Thymus (tissue), 11 donors: ENCODE measurements around the gene ABCG2. TPM values are rescaled to one million over a fixed set of nuclear protein-coding genes. Genes with fewer than 3 reads are reported as not detected.

Experiments
- DNase-seq, 9 donors: peaks; one replicate each; pipeline ENCODE4 v3.0.0-alpha.2; 2013; ENCODE audit warnings: low spot score in 9 of 9, low read depth in 6 of 9, missing footprints in 1 of 9
- H3K27ac ChIP-seq, 2 donors: one replicate each; pipeline ENCODE4 v1.5.1; 2013; ENCODE audit warnings: control low read depth in 1 of 2, low read depth in 1 of 2, low read length in 1 of 2, mild to moderate bottlenecking in 1 of 2, moderate library complexity in 1 of 2
- H3K27me3 ChIP-seq, 2 donors: one replicate each; pipeline ENCODE4 v1.5.1; 2013; ENCODE audit warnings: low read length in 1 of 2; ENCODE audit not compliant: control insufficient read depth in 2 of 2, insufficient read depth in 1 of 2
- H3K36me3 ChIP-seq, 2 donors: one replicate each; pipeline ENCODE4 v1.5.1; 2013; ENCODE audit warnings: low read length in 1 of 2, mild to moderate bottlenecking in 1 of 2, moderate library complexity in 1 of 2; ENCODE audit not compliant: control insufficient read depth in 2 of 2, insufficient read depth in 2 of 2
- H3K4me1 ChIP-seq, 2 donors: one replicate each; pipeline ENCODE4 v1.5.1; 2013; ENCODE audit warnings: low read length in 2 of 2; ENCODE audit not compliant: control insufficient read depth in 2 of 2, insufficient read depth in 2 of 2
- H3K4me3 ChIP-seq, 2 donors: one replicate each; pipeline ENCODE4 v1.5.1; 2013; ENCODE audit warnings: low read length in 2 of 2, control low read depth in 1 of 2, mild to moderate bottlenecking in 1 of 2
- H3K9me3 ChIP-seq, 2 donors: one replicate each; pipeline ENCODE4 v1.5.1; 2013; ENCODE audit warnings: low read length in 1 of 2, mild to moderate bottlenecking in 1 of 2; ENCODE audit not compliant: control insufficient read depth in 2 of 2, insufficient read depth in 1 of 2
- WGBS: extraction: QIAGEN DNeasy Blood & Tissue Kit; methylation state at CpG from one replicate; pipeline ENCODE4 v1.1.7; 2013; 5-methylcytosine and 5-hydroxymethylcytosine counted together
- polyA plus RNA-seq: library from polyadenylated mRNA; stranded (reverse); fragments of 200-250 nt; gene quantifications from one replicate; pipeline ENCODE4 v1.2.3, GENCODE V29; 2013
- total RNA-seq: library from RNA; stranded (reverse); fragments of 120-200 nt; gene quantifications from one replicate; pipeline ENCODE4 v1.2.4, GENCODE V29; 2013
- donor health status: healthy.

Gene ABCG2
- total and polyA plus RNA-seq, 2 donors = 0.59 to 1.4 TPM

DNA sequence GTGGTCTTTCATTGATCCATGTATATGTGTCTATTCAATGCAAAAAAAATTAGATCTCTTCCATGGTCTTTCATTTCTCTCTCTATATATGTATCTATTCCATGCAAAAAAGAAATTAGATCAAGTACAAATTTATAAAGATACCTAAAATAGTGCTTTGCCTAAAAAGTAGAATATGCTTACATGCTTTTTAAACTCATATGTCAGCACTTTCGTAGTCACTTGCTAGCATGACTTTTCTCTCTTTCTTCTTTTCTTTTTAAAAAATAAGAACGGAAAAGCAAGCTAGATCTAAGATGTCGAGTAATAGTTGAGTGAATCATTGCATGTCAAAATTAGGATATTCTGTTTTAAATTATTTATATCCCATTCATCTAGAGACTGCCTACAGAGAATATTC is 100.1 kb downstream of the ABCG2 start:
- H3K9me3 ChIP-seq = no peaks in the 10 kb centered on the region
- peaks cover 12 to 18% of the 10 kb centered on the region in 2 donors for H3K36me3 ChIP-seq
- H3K27ac ChIP-seq = no peak overlapping the region
- H3K27me3 ChIP-seq = no peaks in the 10 kb centered on the region
- H3K4me3 ChIP-seq = no peak overlapping the region
- 99% methylated on average over 3 of the region's 3 CpGs for WGBS
- H3K4me1 ChIP-seq = no peaks in the 10 kb centered on the region
- no peak for DNase-seq

DNA sequence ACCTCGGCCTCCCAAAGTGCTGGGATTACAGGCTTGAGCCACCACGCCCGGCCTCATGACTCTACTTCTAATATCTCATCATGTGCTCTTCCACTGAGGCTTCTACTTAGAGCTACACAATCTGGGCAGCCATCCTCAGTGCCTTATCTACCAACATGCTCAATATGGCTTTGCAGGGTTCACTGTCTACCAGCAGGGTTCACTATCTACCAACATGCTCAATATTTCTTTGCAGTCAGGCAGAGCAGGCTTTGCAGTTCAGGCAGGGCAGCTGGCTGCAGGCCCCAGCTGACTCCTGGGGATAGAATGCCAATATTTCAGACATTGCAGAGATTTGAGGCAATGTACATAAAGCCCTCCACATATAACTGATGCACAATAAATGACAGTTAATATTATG is 103.5 kb downstream of the ABCG2 start:
- Histone ChIP-seq H3K27me3 (no peaks in the 10 kb centered on the region), H3K4me3 (no peak overlapping the region), H3K36me3 (peaks cover 12 to 17% of the 10 kb centered on the region in 2 donors), H3K4me1 (no peaks in the 10 kb centered on the region), H3K9me3 (no peaks in the 10 kb centered on the region), H3K27ac (no peak overlapping the region)
- peak in 1 of 9 donors; percentile 13 for DNase-seq
- WGBS = 100% methylated on average over 3 of the region's 3 CpGs

- 94% methylated on average over 4 of the region's 4 CpGs for WGBS
- DNase-seq = no peak
- no peak overlapping the region for H3K4me3 ChIP-seq
- H3K9me3 ChIP-seq = no peaks in the 10 kb centered on the region
- H3K27ac ChIP-seq = no peak overlapping the region
- no peaks in the 10 kb centered on the region for H3K4me1 ChIP-seq
- H3K36me3 ChIP-seq = peaks cover 12 to 17% of the 10 kb centered on the region in 2 donors
- no peaks in the 10 kb centered on the region for H3K27me3 ChIP-seq
Observed at GRCh38 chr4:88054229-88054628, 104.2 kb downstream of the ABCG2 start.

DNA sequence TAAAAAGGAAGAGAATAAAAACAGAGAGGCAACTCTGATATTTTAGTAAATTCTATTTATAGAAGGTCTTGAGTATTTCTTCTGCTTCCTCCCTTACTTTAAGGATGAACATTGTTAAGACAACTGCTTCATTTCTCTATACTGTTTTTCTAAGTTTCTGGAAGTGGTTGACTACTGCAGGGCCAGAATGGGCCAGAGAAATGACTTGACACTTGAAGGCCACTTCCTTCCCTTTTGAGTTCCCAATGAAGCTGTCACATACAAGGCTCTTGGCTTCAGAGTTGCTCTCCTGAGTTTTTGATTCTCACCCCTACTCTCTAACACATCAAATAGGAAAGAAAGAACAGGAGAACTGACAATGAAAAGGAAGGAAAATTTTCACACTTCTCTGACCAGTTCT is 113.4 kb downstream of the ABCG2 start:
- H3K4me1 ChIP-seq = no peaks in the 10 kb centered on the region
- H3K27me3 ChIP-seq = no peaks in the 10 kb centered on the region
- peaks cover 39 to 48% of the 10 kb centered on the region in 2 donors for H3K36me3 ChIP-seq
- H3K9me3 ChIP-seq = no peaks in the 10 kb centered on the region
- DNase-seq = no peak
- H3K4me3 ChIP-seq = no peak overlapping the region
- H3K27ac ChIP-seq = no peak overlapping the region

GRCh38 chr4:88043586-88044340 is 114.7 kb downstream of the ABCG2 start:
- H3K27me3 ChIP-seq = no peaks in the 10 kb centered on the region
- H3K4me1 ChIP-seq = no peaks in the 10 kb centered on the region
- H3K27ac ChIP-seq = no peak overlapping the region
- H3K36me3 ChIP-seq = peaks cover 40 to 54% of the 10 kb centered on the region in 2 donors
- no peak overlapping the region for H3K4me3 ChIP-seq
- WGBS = 97% methylated on average over 8 of the region's 8 CpGs
- no peaks in the 10 kb centered on the region for H3K9me3 ChIP-seq
- no peak for DNase-seq

- H3K4me3 ChIP-seq = no peak overlapping the region
- H3K27ac ChIP-seq = no peak overlapping the region
- 93% methylated on average over 1 of the region's 1 CpG for WGBS
- peaks cover 45 to 58% of the 10 kb centered on the region in 2 donors for H3K36me3 ChIP-seq
- H3K9me3 ChIP-seq = no peaks in the 10 kb centered on the region
- no peak for DNase-seq
- H3K4me1 ChIP-seq = no peaks in the 10 kb centered on the region
- H3K27me3 ChIP-seq = no peaks in the 10 kb centered on the region
Observed at GRCh38 chr4:88043001-88043400, 115.4 kb downstream of the ABCG2 start.

- no peaks in the 10 kb centered on the region for H3K9me3 ChIP-seq
- no peak overlapping the region for H3K4me3 ChIP-seq
- 97% methylated on average over 2 of the region's 2 CpGs for WGBS
- peaks cover 49 to 66% of the 10 kb centered on the region in 2 donors for H3K36me3 ChIP-seq
- DNase-seq = no peak
- H3K27ac ChIP-seq = no peak overlapping the region
- H3K4me1 ChIP-seq = no peaks in the 10 kb centered on the region
- H3K27me3 ChIP-seq = no peaks in the 10 kb centered on the region
Observed at GRCh38 chr4:88041626-88042025, 116.8 kb downstream of the ABCG2 start.

DNA sequence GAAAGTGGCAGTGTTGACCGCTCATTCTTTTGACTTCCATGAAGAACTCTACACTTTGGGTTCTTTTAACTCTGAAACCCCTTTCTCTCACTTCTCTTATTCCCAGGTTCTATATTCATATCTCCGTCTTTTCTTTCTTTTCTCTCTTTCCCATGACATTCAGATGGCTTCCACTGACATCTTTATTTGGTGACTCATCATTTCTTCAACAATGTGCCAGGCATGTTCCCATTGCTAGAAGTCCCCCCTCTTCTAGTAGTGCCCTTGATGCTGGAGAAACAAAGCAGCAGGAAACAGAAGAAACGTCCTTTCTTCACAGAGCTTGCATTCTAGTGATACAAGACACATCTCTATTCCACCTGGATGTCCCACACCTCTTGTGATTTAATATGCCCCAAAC is 117.7 kb downstream of the ABCG2 start:
- 94% methylated on average over 3 of the region's 3 CpGs for WGBS
- H3K9me3 ChIP-seq = no peaks in the 10 kb centered on the region
- H3K4me3 ChIP-seq = no peak overlapping the region
- no peak overlapping the region for H3K27ac ChIP-seq
- peaks cover 49 to 71% of the 10 kb centered on the region in 2 donors for H3K36me3 ChIP-seq
- H3K4me1 ChIP-seq = no peaks in the 10 kb centered on the region
- no peaks in the 10 kb centered on the region for H3K27me3 ChIP-seq
- no peak for DNase-seq
